Tibial artery (tissue), 4 donors: Measurements from ENCODE around the gene TMEM120B.

ENCODE experiments used
- DNase-seq, 2 donors: peaks; one replicate each; pipeline ENCODE4 v3.0.0-alpha.2; 2019
- H3K27ac ChIP-seq, 2 donors: fragments of 200-600 bp; sonication (generic) in 1 of 2; 1 replicate in 1 of 2; 2 replicates in 1 of 2; pipeline ENCODE4 v1.5.1; 2018 to 2019; ENCODE audit warnings: mild to moderate bottlenecking in 1 of 2
- H3K27me3 ChIP-seq, 2 donors: fragments of 200-600 bp; sonication (generic) in 1 of 2; one replicate each; pipeline versions ENCODE4 v1.5.1 to v1.6.0; 2016 to 2019
- H3K36me3 ChIP-seq, 3 donors: fragments of 200-600 bp; sonication (generic) in 2 of 3; one replicate each; pipeline ENCODE4 v1.5.1; 2016 to 2019; ENCODE audit warnings: mild to moderate bottlenecking in 2 of 3
- H3K4me1 ChIP-seq, 4 donors: fragments of 200-600 bp; sonication (generic) in 2 of 4; 1 replicate in 3 of 4; 2 replicates in 1 of 4; pipeline ENCODE4 v1.5.1; 2016 to 2019
- H3K4me3 ChIP-seq, 2 donors: fragments of 200-600 bp; sonication (generic) in 1 of 2; 1 replicate in 1 of 2; 2 replicates in 1 of 2; pipeline ENCODE4 v1.5.1; 2018 to 2019; ENCODE audit warnings: mild to moderate bottlenecking in 2 of 2
- H3K9me3 ChIP-seq, 3 donors: fragments of 200-600 bp; sonication (generic) in 1 of 3; one replicate each; pipeline ENCODE4 v1.5.1; 2016 to 2019
- intact Hi-C: fragments of 100-400 bp; cut with DNase I; formaldehyde crosslinking; loops from one replicate; pipeline ENCODE4 v1.15.0; 2023; ENCODE audit warnings: low total_unique reads
- TF ChIP-seq, protein P1 (sequence below), 2 experiments: fragments of 200-600 bp in 1 of 2; fragments of 450-650 bp in 1 of 2; IDR thresholded peaks; one replicate each; pipeline ENCODE4 v1.5.1; 2017 to 2019; ENCODE audit warnings: antibody characterized with exemption in 2 of 2, mild to moderate bottlenecking in 1 of 2, moderate library complexity in 1 of 2

Gene TMEM120B

DNA sequence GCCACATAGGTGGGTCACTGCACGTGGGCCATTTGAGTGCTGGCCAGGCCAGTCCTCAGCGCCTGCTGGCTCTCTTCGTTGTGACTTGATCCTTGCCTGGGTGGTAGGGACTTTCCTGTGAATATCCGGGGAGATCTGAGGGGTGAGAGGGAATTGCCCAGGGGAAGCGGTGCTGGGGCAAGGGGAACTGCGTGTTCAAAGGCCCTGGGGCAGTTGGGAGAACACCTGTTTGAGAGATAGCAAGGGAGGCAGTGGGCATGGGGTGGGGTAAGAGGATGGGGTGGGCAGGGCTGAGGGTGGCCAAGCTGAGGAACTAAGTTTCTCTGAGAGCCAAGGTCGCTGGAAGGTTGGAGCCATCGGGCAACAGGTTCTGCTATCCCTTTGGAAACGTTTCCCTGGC lies 116.3 kb downstream of the TMEM120B start:
- no peak for DNase-seq
- TF ChIP-seq, protein P1, sequence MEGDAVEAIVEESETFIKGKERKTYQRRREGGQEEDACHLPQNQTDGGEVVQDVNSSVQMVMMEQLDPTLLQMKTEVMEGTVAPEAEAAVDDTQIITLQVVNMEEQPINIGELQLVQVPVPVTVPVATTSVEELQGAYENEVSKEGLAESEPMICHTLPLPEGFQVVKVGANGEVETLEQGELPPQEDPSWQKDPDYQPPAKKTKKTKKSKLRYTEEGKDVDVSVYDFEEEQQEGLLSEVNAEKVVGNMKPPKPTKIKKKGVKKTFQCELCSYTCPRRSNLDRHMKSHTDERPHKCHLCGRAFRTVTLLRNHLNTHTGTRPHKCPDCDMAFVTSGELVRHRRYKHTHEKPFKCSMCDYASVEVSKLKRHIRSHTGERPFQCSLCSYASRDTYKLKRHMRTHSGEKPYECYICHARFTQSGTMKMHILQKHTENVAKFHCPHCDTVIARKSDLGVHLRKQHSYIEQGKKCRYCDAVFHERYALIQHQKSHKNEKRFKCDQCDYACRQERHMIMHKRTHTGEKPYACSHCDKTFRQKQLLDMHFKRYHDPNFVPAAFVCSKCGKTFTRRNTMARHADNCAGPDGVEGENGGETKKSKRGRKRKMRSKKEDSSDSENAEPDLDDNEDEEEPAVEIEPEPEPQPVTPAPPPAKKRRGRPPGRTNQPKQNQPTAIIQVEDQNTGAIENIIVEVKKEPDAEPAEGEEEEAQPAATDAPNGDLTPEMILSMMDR (IDR thresholded peaks at IDR 0.05), result no peak
- Histone ChIP-seq H3K4me1 (peaks cover 0 to 9% (median 4%) of the 10 kb centered on the region in 4 donors), H3K27ac (no peak overlapping the region), H3K27me3 (no peaks in the 10 kb centered on the region), H3K9me3 (no peaks in the 10 kb centered on the region), H3K36me3 (peaks cover 53 to 87% (median 72%) of the 10 kb centered on the region in 3 donors), H3K4me3 (no peak overlapping the region)
- intact Hi-C loops, result no loop called here

- no peak overlapping the region for H3K27ac ChIP-seq
- no peaks in the 10 kb centered on the region for H3K9me3 ChIP-seq
- intact Hi-C loops, result no loop called here
- peaks cover 52 to 81% (median 66%) of the 10 kb centered on the region in 3 donors for H3K36me3 ChIP-seq
- peaks cover 0 to 9% (median 4%) of the 10 kb centered on the region in 4 donors for H3K4me1 ChIP-seq
- H3K27me3 ChIP-seq, result no peaks in the 10 kb centered on the region
- TF ChIP-seq, protein P1 (IDR thresholded peaks at IDR 0.05), result no peak
- no peak overlapping the region for H3K4me3 ChIP-seq
- no peak for DNase-seq
Measured at GRCh38 chr12:121829250-121829918, 116.8 kb downstream of the TMEM120B start.

DNA sequence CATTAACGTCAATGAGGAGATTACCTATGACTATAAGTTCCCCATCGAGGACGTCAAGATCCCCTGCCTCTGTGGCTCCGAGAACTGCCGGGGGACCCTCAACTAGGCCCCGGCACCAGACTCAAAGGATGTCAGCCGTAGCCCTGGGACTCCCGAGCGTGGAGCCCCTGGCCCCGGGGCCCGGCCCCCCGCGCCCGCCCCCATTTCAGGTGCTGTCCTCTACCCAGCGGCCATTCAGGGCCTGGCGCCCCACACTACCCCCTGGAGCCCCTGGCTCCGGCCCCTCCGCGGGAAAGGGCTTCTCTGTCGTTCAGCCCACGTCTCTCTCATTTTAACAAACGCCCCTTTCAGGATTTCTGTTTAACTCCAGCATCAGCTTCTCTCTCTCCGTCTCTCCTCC lies 117.6 kb downstream of the TMEM120B start:
- TF ChIP-seq, protein P1 (IDR thresholded peaks at IDR 0.05), result no peak
- Histone ChIP-seq H3K36me3 (peaks cover 52 to 74% (median 63%) of the 10 kb centered on the region in 3 donors), H3K4me1 (peaks cover 0 to 7% (median 3%) of the 10 kb centered on the region in 4 donors), H3K27ac (no peak overlapping the region), H3K4me3 (no peak overlapping the region), H3K27me3 (no peaks in the 10 kb centered on the region), H3K9me3 (no peaks in the 10 kb centered on the region)
- no peak for DNase-seq
- intact Hi-C loops, result no loop called here

DNA sequence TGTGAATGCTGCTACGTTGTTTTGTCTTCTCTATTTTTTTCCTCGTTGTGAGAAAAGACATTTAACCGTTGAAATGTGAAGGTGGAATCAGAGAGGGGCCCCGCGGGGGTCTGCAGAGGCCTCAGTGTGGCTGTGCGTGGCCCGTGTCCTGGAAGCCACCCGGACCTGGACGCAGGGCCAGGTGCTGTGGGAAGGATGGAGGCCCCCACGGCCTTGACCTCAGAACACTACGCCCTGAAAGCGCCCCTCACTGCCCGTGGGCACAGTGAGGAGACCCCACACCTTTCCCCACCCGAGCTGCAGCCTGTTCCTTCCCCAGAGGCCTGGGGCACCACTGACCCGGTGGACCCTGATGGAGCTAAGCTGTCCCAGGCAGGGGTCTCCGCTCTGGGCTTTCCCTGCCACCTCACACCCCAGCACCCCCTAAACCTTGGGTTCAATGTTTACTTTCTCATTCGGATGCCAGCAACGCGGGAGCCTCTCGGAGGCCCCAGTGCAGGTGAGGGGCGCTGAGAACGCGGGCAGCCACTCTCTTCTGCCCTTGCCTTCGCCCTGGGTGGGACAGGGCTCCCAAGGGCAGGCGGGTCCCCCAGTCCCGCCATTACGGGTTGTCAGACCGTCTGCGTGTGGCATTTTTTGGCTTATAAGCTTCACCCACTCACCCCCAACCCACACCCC lies 118.2 kb downstream of the TMEM120B start:
- intact Hi-C loops, result no loop called here
- Histone ChIP-seq H3K4me3 (no peak overlapping the region), H3K27ac (no peak overlapping the region), H3K9me3 (no peaks in the 10 kb centered on the region), H3K4me1 (peaks cover 0 to under 1% (median 0%) of the 10 kb centered on the region in 4 donors), H3K27me3 (no peaks in the 10 kb centered on the region), H3K36me3 (peaks cover 52 to 68% (median 61%) of the 10 kb centered on the region in 3 donors)
- DNase-seq, result no peak
- TF ChIP-seq, protein P1 (IDR thresholded peaks at IDR 0.05), result no peak
